ENCODE measurements around the gene ARIH1. TPM values are rescaled to one million over a fixed set of nuclear protein-coding genes. Genes with fewer than 3 reads are reported as not detected.

The ARIH1 gene
- total and polyA plus RNA-seq, 10 of the 15 experiments (the other 5 are each of a cell fraction or from before 2014, with no cell fraction given) = 14.7 to 99.5 (median 26.5) TPM

- ChIA-PET CTCF (interaction anchor here (0.7 to 6.5 kb wide), 18 partner anchors 11 to 790 kb away, joined by 3 to 39 read pairs (median 4); partner anchors contain the start of gene ARIH1), RAD21 (ENCODE audit: unreplicated experiment) (interaction anchor here (1.5 to 2.2 kb wide), 2 partner anchors 59 to 220 kb away, joined by 5 to 8 read pairs; partner anchors contain the start of gene ARIH1), SMC1A (ENCODE audit: uncharacterized antibody, unreplicated experiment) (interaction anchor here (0.6 to 2.4 kb wide), 5 partner anchors 17 to 219 kb away, joined by 3 to 15 read pairs (median 3); no protein-coding TSS in a partner anchor), POLR2A (interaction anchor here (0.6 kb wide), 2 partner anchors 52 to 222 kb away, joined by 3 read pairs; no protein-coding TSS in a partner anchor)
- in situ Hi-C loops (cut with MboI) = no loop called here
- no peak overlapping the region for H3K4me2 ChIP-seq (ENCODE audit: control insufficient read depth, insufficient read depth)
- no peaks in the 10 kb centered on the region for H3K27me3 ChIP-seq (replicated peaks in 1 of 2; ENCODE audit: control insufficient read depth in 2 of 2, insufficient read depth in 2 of 2, low read length in 1 of 2)
- FAIRE-seq (no peak), ATAC-seq (peak; percentile 74), DNase-seq (ENCODE audit: low read depth, low spot score) (no peak)
- H4K20me1 ChIP-seq (ENCODE audit: control insufficient read depth, insufficient read depth) = no peaks in the 10 kb centered on the region
- H3K4me3 ChIP-seq = no peak overlapping the region
- H3K36me3 ChIP-seq (ENCODE audit: control insufficient read depth in 2 of 2, insufficient read depth in 2 of 2, low read length in 1 of 2) = no peaks in the 10 kb centered on the region
- H3K79me2 ChIP-seq (ENCODE audit: control insufficient read depth, insufficient read depth, low read length) = peaks cover 5% of the 10 kb centered on the region
- H3K27ac ChIP-seq (ENCODE audit: control insufficient read depth, insufficient read depth) = no peak overlapping the region
- no peak overlapping the region for H2AFZ ChIP-seq (ENCODE audit: control insufficient read depth, low read depth, low read length)
- no TSS peak for BruUV-seq (replicated peaks)
- H3K9ac ChIP-seq (ENCODE audit: control insufficient read depth, insufficient read depth, low read length) = no peak overlapping the region
- intact Hi-C loops (cut with micrococcal nuclease; ENCODE audit: unreplicated experiment) = loop anchor here (5.0 kb wide), 1 partner anchor 221 kb away; no protein-coding TSS in a partner anchor
- no peaks in the 10 kb centered on the region for H3K4me1 ChIP-seq (ENCODE audit: control insufficient read depth, insufficient read depth, low read length)
- H3K9me3 ChIP-seq (replicated peaks; ENCODE audit: control insufficient read depth, insufficient read depth, low read length) = no peaks in the 10 kb centered on the region; the same call in 2 of the 3 replicates
- 100% methylated on average over 5 of the region's 5 CpGs for WGBS (ENCODE audit: insufficient coverage, insufficient replicate concordance, low lambda C conversion rate, missing lambda C conversion rate)
- TF ChIP-seq CTCF (IDR thresholded peaks at IDR 0.05 in 2 of 3, conservative IDR thresholded peaks at IDR 0.05 in 1 of 3; ENCODE audit: control insufficient read depth in 2 of 3, extremely low read depth in 1 of 3, insufficient read depth in 1 of 3, low read depth in 3 of 3, low read length in 3 of 3) (peak; percentile 20 to 44 (median 40); a peak in 4 of 6 replicates), RAD21 (IDR thresholded peaks at IDR 0.05; ENCODE audit: insufficient read depth, low read depth, low read length) (peak; percentile 29; the same call in 1 of the 2 replicates), GABPA (IDR thresholded peaks at IDR 0.05; ENCODE audit: low read depth) (no peak)
Observed at GRCh38 chr15:72532991-72533601, 59.0 kb downstream of the ARIH1 start.

All from GM12878 (cell line).